Ovary (tissue), 3 donors: ENCODE measurements around the gene MST1.

Source experiments
- CTCF ChIP-seq, 3 donors: fragments of 450-650 bp in 2 of 3; fragments of 200-600 bp in 1 of 3; IDR thresholded peaks; one replicate each; pipeline versions ENCODE4 v1.5.1 to v1.8.0; 2016 to 2022; ENCODE audit warnings: antibody characterized with exemption in 3 of 3, mild to moderate bottlenecking in 1 of 3
- EP300 ChIP-seq: sonication (generic); formaldehyde crosslinking; IDR thresholded peaks from one replicate; pipeline ENCODE4 v1.6.1; 2017; ENCODE audit warnings: antibody characterized with exemption
- donor health status: DM: no; HTN: no; CAD: no.

GRCh38 chr3:49665822-49666519 lies 23.3 kb downstream of the MST1 start:
- TF ChIP-seq CTCF (IDR thresholded peaks at IDR 0.05) (no peak), EP300 (no peak)
